Melanocyte of skin (primary cell): ENCODE data around the gene SPATA1. TPM values are rescaled to one million over a fixed set of nuclear protein-coding genes. Genes with fewer than 3 reads are reported as not detected.

ENCODE experiments used
- total RNA-seq, 2 donors: library from RNA; depleted of rRNA; stranded (reverse); fragments of >200 nt; gene quantifications; 2 replicates each; pipeline ENCODE4 v1.2.3, GENCODE V29; 2012

Gene SPATA1, protein sequence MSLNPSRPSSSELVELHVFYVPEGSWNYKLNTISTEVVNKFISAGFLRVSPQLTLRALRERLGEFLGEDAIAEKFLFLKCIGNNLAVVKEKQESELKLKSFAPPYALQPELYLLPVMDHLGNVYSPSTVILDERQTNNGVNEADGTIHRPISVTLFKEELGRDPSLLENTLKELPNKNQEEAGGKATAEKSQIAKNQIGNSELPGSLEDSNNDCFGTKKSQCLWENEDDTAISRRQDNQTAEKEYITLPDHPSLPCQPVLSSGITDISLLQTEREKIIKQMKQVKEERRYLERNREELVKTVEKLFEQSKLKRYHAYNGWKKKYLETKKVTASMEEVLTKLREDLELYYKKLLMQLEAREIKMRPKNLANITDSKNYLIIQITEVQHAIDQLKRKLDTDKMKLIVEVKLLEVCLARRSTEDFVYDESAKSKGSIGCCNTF
- 1 to 10 TPM in 1 of 2 donors, under 1 TPM in 1; 0.33 to 1.0 TPM for total RNA-seq

DNA sequence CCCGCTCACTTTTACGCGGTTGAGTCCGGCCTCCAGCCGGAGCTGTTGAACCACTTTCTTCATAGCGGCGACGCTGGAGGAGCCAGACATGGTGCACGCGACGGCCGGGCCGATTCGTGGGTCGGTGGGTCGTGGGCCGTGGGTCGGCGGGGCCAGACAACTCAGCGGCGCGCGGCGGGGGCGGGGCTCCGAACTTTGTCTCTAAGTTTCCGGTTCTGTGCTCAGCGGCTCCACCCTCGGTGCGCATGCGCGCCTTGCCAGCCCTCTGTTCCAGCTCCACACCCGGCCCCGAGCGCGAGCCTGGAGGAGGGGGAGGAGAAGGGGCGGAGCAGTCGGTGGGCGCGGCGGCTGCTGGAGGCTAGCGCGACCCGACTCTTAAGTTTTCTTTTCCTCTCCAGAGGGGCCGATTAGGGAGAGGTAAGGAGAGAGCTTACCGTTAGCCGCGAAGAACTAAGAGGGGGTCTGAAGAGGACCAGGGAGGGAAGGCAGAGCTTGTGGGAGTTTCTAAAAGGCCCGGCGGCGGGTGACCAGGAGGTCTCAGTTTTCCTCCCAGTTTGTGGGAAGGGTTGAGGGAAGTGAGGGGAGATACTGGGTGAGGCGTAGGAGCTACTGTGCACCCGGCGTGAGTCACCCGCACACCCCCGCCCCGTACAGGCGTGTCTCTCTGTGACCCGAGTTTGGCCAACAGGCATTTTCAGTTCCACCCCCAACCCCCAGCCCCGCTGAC is at the start of gene SPATA1, which contains the start of gene GNG5:
TSS of gene SPATA1 (plus strand) at position 385 of the 727 bp plus-strand sequence. CDS start 9,974 bp downstream, outside the sequence.
TSS of gene GNG5 (minus strand) at position 580 of the 727 bp plus-strand sequence. CDS start at position 90, 490 bp downstream.

DNA sequence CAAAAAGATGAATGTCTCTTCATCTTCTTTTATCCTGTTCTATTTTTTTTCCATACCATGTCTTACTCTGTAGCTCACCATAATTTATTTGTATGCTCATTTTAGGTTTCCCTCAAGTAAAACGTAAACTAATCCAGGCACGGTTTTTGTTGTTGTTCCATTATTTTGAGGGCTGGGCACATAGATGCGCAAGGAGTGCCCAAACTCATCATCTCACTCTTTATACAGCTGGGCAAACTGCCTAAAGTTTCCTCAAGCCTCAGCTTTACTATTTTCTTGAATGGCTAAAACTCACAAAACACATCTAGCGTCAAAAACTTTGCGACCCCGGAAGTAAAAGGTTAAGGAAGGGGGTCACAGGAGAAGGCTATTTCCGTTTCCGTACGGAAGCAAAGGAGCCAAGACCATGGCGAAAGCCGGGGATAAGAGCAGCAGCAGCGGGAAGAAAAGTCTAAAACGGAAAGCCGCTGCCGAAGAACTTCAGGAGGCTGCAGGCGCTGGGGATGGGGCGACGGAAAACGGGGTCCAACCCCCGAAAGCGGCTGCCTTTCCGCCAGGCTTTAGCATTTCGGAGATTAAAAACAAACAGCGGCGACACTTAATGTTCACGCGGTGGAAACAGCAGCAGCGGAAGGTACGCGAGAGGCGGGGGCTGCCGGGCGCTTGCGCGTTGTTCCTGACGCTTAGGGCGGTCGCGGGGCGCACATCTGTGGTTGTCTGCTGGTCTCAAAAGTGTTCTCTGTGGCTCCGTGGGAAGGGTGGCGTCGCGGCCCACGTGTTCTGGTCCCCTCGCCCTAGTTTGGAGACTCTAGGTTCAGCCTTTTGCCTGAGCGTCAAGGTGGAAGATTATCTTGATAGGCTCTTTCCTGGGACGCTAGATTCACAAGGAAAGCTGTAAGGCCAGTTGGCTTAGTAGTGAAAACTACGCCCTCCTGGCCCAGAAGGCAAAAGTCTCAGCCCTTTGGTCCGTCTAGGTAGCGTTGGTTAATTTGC is 27.0 kb upstream of the SPATA1 start, which contains the start of gene RPF1:
TSS of gene RPF1 (plus strand) at position 391 of the 993 bp plus-strand sequence. CDS start at position 407, 16 bp downstream.

GRCh38 chr1:84573967-84574842 is 68.0 kb downstream of the SPATA1 start, which contains the start of gene CTBS:
Gene CTBS (minus strand): TSS chr1:84574440. CDS start chr1:84574415, 25 bp downstream.

Other genes starting within 250 kb of the SPATA1 start
- 1 to 10 TPM in 1 of 2 donors, under 1 TPM in 1; 1.00 to 2.8 TPM for gene SAMD13, start 204.7 kb upstream of the SPATA1 start, total RNA-seq
- gene DNASE2B, start 107.9 kb upstream of the SPATA1 start, total RNA-seq, result under 1 TPM in 1 of 2 donors, not detected in 1; 0.69 TPM
- 10 to 100 TPM; 34.1 to 49.6 TPM for gene RPF1, start 27.1 kb upstream of the SPATA1 start, total RNA-seq
- 10 to 100 TPM; 21.7 to 36.3 TPM for gene GNG5, start 195 bp downstream of the SPATA1 start, total RNA-seq
- 10 to 100 TPM in 1 of 2 donors, 1 to 10 TPM in 1; 10.0 to 10.3 TPM for gene CTBS, start 68.1 kb downstream of the SPATA1 start, total RNA-seq
- 10 to 100 TPM; 14.5 to 14.7 TPM for gene SSX2IP, start 184.1 kb downstream of the SPATA1 start, total RNA-seq